Measurements from ENCODE around the gene CNST. TPM values are rescaled to one million over a fixed set of nuclear protein-coding genes. Genes with fewer than 3 reads are reported as not detected.

CNST gene
- total RNA-seq, 2 experiments from 2014 or later = 14.6 to 25.1 TPM

DNA sequence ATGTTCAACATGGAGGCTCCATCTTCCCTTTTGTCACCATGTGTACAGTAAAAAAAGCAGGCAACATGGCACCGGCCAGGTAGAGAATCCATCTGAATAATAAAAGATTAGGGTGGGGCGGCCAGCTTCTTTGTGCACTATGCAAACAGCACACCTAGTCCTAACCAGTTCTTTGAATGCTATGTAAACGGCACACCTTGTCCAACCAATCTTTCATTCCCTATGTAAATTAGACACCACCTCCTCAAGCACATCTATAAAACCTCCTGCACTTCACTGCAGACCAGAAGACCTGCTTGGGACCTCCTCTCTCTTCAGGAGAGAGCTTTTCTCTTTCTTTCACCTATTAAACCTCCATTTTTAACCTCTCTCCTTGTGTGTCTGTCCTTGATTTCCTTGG, 28.4 kb upstream of the CNST start:
- no peaks in the 10 kb centered on the region for H3K79me2 ChIP-seq (ENCODE audit: insufficient read depth, low read depth, low read length)
- H3K9me3 ChIP-seq (ENCODE audit: low read length) = no peaks in the 10 kb centered on the region
- no peak overlapping the region for H3K27ac ChIP-seq (ENCODE audit: low read depth, low read length, poor library complexity, severe bottlenecking)
- H3K36me3 ChIP-seq (ENCODE audit: insufficient read depth, low read length) = peaks cover 41% of the 10 kb centered on the region
- H2AFZ ChIP-seq (ENCODE audit: low read length) = no peak overlapping the region
- DNase-seq (ENCODE audit: low spot score) = no peak
- no TSS peak for BruUV-seq (replicated peaks)
- no peaks in the 10 kb centered on the region for H3K4me1 ChIP-seq (ENCODE audit: insufficient read depth, low read length, poor library complexity, severe bottlenecking)
- ChIA-PET POLR2A (interaction anchor here (1.9 kb wide), 1 partner anchor 10 kb away, joined by 6 read pairs; no protein-coding TSS in a partner anchor), CTCF (ENCODE audit: unreplicated experiment) (no interaction called here)
- TF ChIP-seq, protein P1, sequence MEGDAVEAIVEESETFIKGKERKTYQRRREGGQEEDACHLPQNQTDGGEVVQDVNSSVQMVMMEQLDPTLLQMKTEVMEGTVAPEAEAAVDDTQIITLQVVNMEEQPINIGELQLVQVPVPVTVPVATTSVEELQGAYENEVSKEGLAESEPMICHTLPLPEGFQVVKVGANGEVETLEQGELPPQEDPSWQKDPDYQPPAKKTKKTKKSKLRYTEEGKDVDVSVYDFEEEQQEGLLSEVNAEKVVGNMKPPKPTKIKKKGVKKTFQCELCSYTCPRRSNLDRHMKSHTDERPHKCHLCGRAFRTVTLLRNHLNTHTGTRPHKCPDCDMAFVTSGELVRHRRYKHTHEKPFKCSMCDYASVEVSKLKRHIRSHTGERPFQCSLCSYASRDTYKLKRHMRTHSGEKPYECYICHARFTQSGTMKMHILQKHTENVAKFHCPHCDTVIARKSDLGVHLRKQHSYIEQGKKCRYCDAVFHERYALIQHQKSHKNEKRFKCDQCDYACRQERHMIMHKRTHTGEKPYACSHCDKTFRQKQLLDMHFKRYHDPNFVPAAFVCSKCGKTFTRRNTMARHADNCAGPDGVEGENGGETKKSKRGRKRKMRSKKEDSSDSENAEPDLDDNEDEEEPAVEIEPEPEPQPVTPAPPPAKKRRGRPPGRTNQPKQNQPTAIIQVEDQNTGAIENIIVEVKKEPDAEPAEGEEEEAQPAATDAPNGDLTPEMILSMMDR (conservative IDR thresholded peaks at IDR 0.05; ENCODE audit: low read length) = no peak
- no peak for TF ChIP-seq EZH2phosphoT487 (IDR thresholded peaks at IDR 0.05; ENCODE audit: borderline replicate concordance, low read depth, low read length)
- intact Hi-C loops (cut with micrococcal nuclease; ENCODE audit: unreplicated experiment) = no loop called here
- no peaks in the 10 kb centered on the region for H4K20me1 ChIP-seq (ENCODE audit: insufficient read depth, low read length)
- H3K4me2 ChIP-seq (ENCODE audit: low read length) = no peak overlapping the region
- no peak overlapping the region for H3K4me3 ChIP-seq (ENCODE audit: low read depth, low read length, poor library complexity, severe bottlenecking)
- no peaks in the 10 kb centered on the region for H3K9me2 ChIP-seq (ENCODE audit: insufficient read depth, low read length)

DNA sequence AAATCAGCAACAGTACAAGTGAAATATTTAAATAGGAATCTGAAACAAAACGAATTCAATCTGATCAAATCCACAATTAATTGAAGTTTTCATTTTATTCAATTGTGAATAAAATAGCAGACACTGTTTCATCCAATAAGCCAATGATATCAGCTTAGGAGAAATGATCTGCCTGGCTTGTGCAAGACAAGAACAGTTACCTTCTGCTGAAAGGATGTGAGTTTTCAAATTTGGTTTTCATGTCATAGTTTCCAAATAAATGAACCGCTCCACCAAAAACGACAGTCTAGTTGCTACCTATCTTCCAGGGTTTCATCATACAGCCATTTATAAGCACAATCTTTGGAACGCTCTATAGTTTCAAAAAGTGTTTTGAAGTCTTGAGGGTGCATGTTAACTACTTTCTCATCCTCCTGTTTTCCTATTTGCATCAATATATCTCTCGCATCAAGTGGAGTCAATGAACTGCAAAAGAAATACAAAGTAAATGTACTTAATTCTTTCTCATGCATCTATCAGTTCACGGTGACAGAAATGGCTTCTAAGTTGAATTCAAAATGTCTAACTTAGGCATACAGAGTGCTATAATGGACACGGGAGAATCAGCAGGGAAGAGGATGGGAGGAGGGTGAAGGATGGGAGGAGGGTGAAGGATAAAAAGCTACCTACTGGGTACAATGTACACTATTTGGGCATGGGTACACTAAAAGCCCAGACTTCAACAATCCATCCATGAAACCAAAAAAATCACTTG, 25.3 kb upstream of the CNST start:
- no peaks in the 10 kb centered on the region for H3K9me3 ChIP-seq (ENCODE audit: low read length)
- peaks cover 67% of the 10 kb centered on the region for H3K36me3 ChIP-seq (ENCODE audit: insufficient read depth, low read length)
- H3K4me3 ChIP-seq (ENCODE audit: low read depth, low read length, poor library complexity, severe bottlenecking) = no peak overlapping the region
- no peak overlapping the region for H3K4me2 ChIP-seq (ENCODE audit: low read length)
- ChIA-PET POLR2A (no interaction called here), CTCF (ENCODE audit: unreplicated experiment) (no interaction called here)
- no peaks in the 10 kb centered on the region for H4K20me1 ChIP-seq (ENCODE audit: insufficient read depth, low read length)
- no peak for DNase-seq (ENCODE audit: low spot score)
- no peaks in the 10 kb centered on the region for H3K9me2 ChIP-seq (ENCODE audit: insufficient read depth, low read length)
- no peaks in the 10 kb centered on the region for H3K4me1 ChIP-seq (ENCODE audit: insufficient read depth, low read length, poor library complexity, severe bottlenecking)
- no peak overlapping the region for H3K27ac ChIP-seq (ENCODE audit: low read depth, low read length, poor library complexity, severe bottlenecking)
- no peaks in the 10 kb centered on the region for H3K79me2 ChIP-seq (ENCODE audit: insufficient read depth, low read depth, low read length)
- H2AFZ ChIP-seq (ENCODE audit: low read length) = no peak overlapping the region
- BruUV-seq (replicated peaks) = no TSS peak
- no peak for TF ChIP-seq EZH2phosphoT487 (IDR thresholded peaks at IDR 0.05; ENCODE audit: borderline replicate concordance, low read depth, low read length)
- TF ChIP-seq, protein P1 (conservative IDR thresholded peaks at IDR 0.05; ENCODE audit: low read length) = no peak
- intact Hi-C loops (cut with micrococcal nuclease; ENCODE audit: unreplicated experiment) = no loop called here

DNA sequence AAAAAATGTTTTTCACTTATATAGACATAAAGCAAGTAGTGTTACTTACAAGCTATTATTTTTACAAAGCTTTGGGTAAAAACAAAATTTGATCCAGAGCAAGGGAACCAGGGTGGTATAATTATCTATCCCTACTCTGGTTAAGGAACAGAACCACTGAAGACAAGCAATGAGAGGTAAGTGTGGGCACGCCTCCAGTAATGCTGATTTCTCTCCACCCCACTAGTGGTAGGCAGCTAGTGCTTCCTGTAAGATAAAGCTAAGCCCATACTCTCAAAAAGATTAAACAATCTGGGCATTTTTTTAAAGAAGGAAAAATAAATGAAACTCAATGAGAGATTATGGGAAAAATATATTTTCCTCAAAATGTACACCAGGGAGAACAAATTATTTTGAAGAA, 22.3 kb upstream of the CNST start:
- H3K36me3 ChIP-seq (ENCODE audit: insufficient read depth, low read length) = peaks cover 85% of the 10 kb centered on the region
- H3K4me1 ChIP-seq (ENCODE audit: insufficient read depth, low read length, poor library complexity, severe bottlenecking) = no peaks in the 10 kb centered on the region
- no peaks in the 10 kb centered on the region; the same call in 1 of the 2 replicates for H4K20me1 ChIP-seq (ENCODE audit: insufficient read depth, low read length)
- H3K9me2 ChIP-seq (ENCODE audit: insufficient read depth, low read length) = no peaks in the 10 kb centered on the region
- intact Hi-C loops (cut with micrococcal nuclease; ENCODE audit: unreplicated experiment) = no loop called here
- H3K4me3 ChIP-seq (ENCODE audit: low read depth, low read length, poor library complexity, severe bottlenecking) = no peak overlapping the region
- ChIA-PET CTCF (ENCODE audit: unreplicated experiment) (no interaction called here), POLR2A (interaction anchor here (0.6 to 0.9 kb wide), 3 partner anchors 13 to 376 kb away, joined by 3 to 4 read pairs (median 3); partner anchors contain the start of gene SMYD3)
- BruUV-seq (replicated peaks) = no TSS peak
- DNase-seq (ENCODE audit: low spot score) = no peak
- H2AFZ ChIP-seq (ENCODE audit: low read length) = no peak overlapping the region
- H3K27ac ChIP-seq (ENCODE audit: low read depth, low read length, poor library complexity, severe bottlenecking) = no peak overlapping the region
- no peaks in the 10 kb centered on the region for H3K79me2 ChIP-seq (ENCODE audit: insufficient read depth, low read depth, low read length)
- no peak overlapping the region for H3K4me2 ChIP-seq (ENCODE audit: low read length)
- no peaks in the 10 kb centered on the region for H3K9me3 ChIP-seq (ENCODE audit: low read length)
- TF ChIP-seq EZH2phosphoT487 (IDR thresholded peaks at IDR 0.05; ENCODE audit: borderline replicate concordance, low read depth, low read length) = no peak
- TF ChIP-seq, protein P1 (conservative IDR thresholded peaks at IDR 0.05; ENCODE audit: low read length) = no peak

Data from OCI-LY7 (cell line).